Transverse colon (tissue), 4 donors: ENCODE measurements around the gene FCHO2. TPM values are rescaled to one million over a fixed set of nuclear protein-coding genes. Genes with fewer than 3 reads are reported as not detected.

Experiments
- DNase-seq: peaks from one replicate; pipeline ENCODE4 v3.0.0-alpha.2; 2019
- H3K27ac ChIP-seq, 4 donors: fragments of 200-600 bp; sonication (generic); 2 replicates each; pipeline ENCODE4 v1.5.1; 2016 to 2018; ENCODE audit warnings: inconsistent platforms in 4 of 4
- H3K27me3 ChIP-seq: fragments of 200-600 bp; sonication (generic); 2 replicates; pipeline ENCODE4 v1.5.1; 2017; ENCODE audit warnings: inconsistent platforms
- H3K36me3 ChIP-seq, 4 donors: fragments of 200-600 bp; sonication (generic); 2 replicates each; pipeline ENCODE4 v1.5.1; 2017 to 2019; ENCODE audit warnings: inconsistent platforms in 4 of 4
- H3K4me1 ChIP-seq, 4 donors: fragments of 200-600 bp; sonication (generic); 2 replicates each; pipeline ENCODE4 v1.5.1; 2017 to 2020; ENCODE audit warnings: inconsistent platforms in 4 of 4
- H3K4me3 ChIP-seq, 4 donors: fragments of 200-600 bp; sonication (generic); 1 replicate in 1 of 4; 2 replicates in 3 of 4; pipeline versions ENCODE4 v1.5.1 to v1.6.1; 2017 to 2019; ENCODE audit warnings: inconsistent platforms in 4 of 4
- H3K9me3 ChIP-seq, 2 donors: fragments of 200-600 bp; sonication (generic); 2 replicates each; pipeline ENCODE4 v1.5.1; 2017 to 2019; ENCODE audit warnings: inconsistent platforms in 2 of 2
- EP300 ChIP-seq: sonication (generic); formaldehyde crosslinking; IDR thresholded peaks from one replicate; pipeline ENCODE4 v1.6.1; 2017; ENCODE audit warnings: antibody characterized with exemption, low read depth
- POLR2A ChIP-seq: fragments of 450-650 bp; IDR thresholded peaks from one replicate; pipeline ENCODE4 v1.6.1; 2016; ENCODE audit warnings: antibody characterized with exemption, mild to moderate bottlenecking, moderate library complexity
- POLR2AphosphoS5 ChIP-seq, 3 donors: sonication (generic); formaldehyde crosslinking; IDR thresholded peaks; one replicate each; pipeline ENCODE4 v1.6.1; 2016; ENCODE audit warnings: antibody characterized with exemption in 3 of 3
- whole genome bisulfite sequencing, 2 donors: methylation state at CpG; one replicate each; pipeline ENCODE4 v1.1.5; 2018; ENCODE audit warnings: low coverage in 1 of 2; 5-methylcytosine and 5-hydroxymethylcytosine counted together
- in situ Hi-C, 4 donors: fragments of 200-750 bp; cut with MboI; loops; one replicate each; pipeline versions ENCODE4 v1.15.0 to v1.15.1; 2017; ENCODE audit warnings: low sequenced_read_pairs in 3 of 4, low pct_ligation_motif_present in 1 of 4, low pct_unique_long_range_greater_than_20kb in 1 of 4
- intact Hi-C: fragments of 100-400 bp; cut with DNase I; formaldehyde crosslinking; loops from one replicate; pipeline ENCODE4 v1.15.1; 2023; ENCODE audit warnings: low total_unique reads
- total RNA-seq, 4 donors: library from RNA; depleted of rRNA; stranded (reverse); fragments of >200 nt; gene quantifications; one replicate each; pipeline ENCODE4 v1.1.0, GENCODE V29; 2016
- TF ChIP-seq, protein P1 (sequence below), 5 experiments: fragments of 200-600 bp in 3 of 5; fragments of 450-650 bp in 2 of 5; sonication (generic) in 3 of 5; IDR thresholded peaks; 1 replicate in 2 of 5; 2 replicates in 3 of 5; pipeline ENCODE4 v1.5.1; 2016 to 2017; ENCODE audit warnings: antibody characterized with exemption in 5 of 5, inconsistent platforms in 3 of 5, mild to moderate bottlenecking in 2 of 5, moderate library complexity in 1 of 5

FCHO2 gene
- total RNA-seq, 4 donors from 2014 or later, result 25.8 to 45.4 (median 29.2) TPM

GRCh38 chr5:73045623-73046022, 89.8 kb downstream of the FCHO2 start:
- 90 to 96% methylated on average over 1 of the region's 1 CpG for WGBS, 2 donors
- in situ Hi-C loops (no loop called here), intact Hi-C loops (no loop called here)
- TF ChIP-seq, protein P1, sequence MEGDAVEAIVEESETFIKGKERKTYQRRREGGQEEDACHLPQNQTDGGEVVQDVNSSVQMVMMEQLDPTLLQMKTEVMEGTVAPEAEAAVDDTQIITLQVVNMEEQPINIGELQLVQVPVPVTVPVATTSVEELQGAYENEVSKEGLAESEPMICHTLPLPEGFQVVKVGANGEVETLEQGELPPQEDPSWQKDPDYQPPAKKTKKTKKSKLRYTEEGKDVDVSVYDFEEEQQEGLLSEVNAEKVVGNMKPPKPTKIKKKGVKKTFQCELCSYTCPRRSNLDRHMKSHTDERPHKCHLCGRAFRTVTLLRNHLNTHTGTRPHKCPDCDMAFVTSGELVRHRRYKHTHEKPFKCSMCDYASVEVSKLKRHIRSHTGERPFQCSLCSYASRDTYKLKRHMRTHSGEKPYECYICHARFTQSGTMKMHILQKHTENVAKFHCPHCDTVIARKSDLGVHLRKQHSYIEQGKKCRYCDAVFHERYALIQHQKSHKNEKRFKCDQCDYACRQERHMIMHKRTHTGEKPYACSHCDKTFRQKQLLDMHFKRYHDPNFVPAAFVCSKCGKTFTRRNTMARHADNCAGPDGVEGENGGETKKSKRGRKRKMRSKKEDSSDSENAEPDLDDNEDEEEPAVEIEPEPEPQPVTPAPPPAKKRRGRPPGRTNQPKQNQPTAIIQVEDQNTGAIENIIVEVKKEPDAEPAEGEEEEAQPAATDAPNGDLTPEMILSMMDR (IDR thresholded peaks at IDR 0.05), result no peak
- TF ChIP-seq POLR2AphosphoS5 (IDR thresholded peaks at IDR 0.05) (no peak), POLR2A (no peak), EP300 (no peak)
- Histone ChIP-seq H3K4me1 (no peaks in the 10 kb centered on the region), H3K36me3 (peaks cover 0 to 28% (median 4%) of the 10 kb centered on the region in 4 donors), H3K27me3 (no peaks in the 10 kb centered on the region), H3K9me3 (peaks cover 0 to 9% of the 10 kb centered on the region in 2 donors), H3K4me3 (no peak overlapping the region), H3K27ac (no peak overlapping the region)
- no peak for DNase-seq

DNA sequence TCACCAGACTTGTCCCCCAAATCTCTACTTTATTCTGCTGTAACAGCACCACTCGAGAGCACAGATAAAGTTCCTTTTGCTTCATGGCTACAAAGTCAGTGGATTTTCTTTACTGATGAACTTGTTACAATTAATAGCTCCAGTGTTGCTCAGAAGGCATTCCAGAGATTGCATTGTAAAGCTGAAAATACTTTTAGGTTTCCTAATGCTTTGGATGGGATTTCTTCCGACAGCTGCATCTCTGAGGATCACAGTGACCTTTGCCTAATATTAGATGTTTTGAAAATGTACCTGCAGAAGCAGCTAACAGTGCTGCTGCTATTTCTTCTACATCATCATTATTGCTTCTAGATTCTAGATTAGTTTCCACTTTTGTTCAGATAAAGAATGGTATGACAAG, 105.8 kb downstream of the FCHO2 start:
- H3K4me1 ChIP-seq, result no peaks in the 10 kb centered on the region
- TF ChIP-seq EP300 (no peak), POLR2AphosphoS5 (IDR thresholded peaks at IDR 0.05) (no peak), POLR2A (no peak)
- TF ChIP-seq, protein P1 (IDR thresholded peaks at IDR 0.05), result no peak
- 80 to 88% methylated on average over 2 of the region's 2 CpGs for WGBS, 2 donors
- in situ Hi-C loops (no loop called here), intact Hi-C loops (no loop called here)
- H3K27me3 ChIP-seq, result no peaks in the 10 kb centered on the region
- H3K4me3 ChIP-seq, result no peak overlapping the region
- H3K27ac ChIP-seq, result no peak overlapping the region
- no peak for DNase-seq
- no peaks in the 10 kb centered on the region for H3K9me3 ChIP-seq
- peaks cover 0 to 22% (median 2%) of the 10 kb centered on the region in 4 donors for H3K36me3 ChIP-seq

DNA sequence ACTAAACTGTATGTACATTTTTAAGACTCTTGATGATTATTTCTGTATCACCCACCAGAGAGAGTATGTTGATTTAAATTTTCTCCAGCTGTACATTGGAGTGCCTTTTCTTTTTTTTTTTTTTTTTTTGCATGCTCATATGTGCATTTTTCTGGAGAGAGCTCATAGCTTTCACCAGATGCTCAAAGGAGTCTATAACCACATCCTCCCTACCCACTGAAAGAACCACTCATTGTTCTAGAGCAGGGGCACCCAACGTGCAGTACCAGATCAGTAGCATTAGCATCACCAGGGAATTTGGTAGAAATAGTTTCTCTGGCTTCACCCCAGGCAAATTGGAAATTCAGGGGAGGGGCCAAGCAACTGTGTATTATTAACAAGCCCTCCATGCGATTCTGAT, 110.6 kb downstream of the FCHO2 start:
- no peak for TF ChIP-seq POLR2A
- TF ChIP-seq, protein P1 (IDR thresholded peaks at IDR 0.05), result no peak
- no peak for TF ChIP-seq POLR2AphosphoS5 (IDR thresholded peaks at IDR 0.05)
- no peak for TF ChIP-seq EP300
- in situ Hi-C loops (no loop called here), intact Hi-C loops (no loop called here)
- Histone ChIP-seq H3K9me3 (no peaks in the 10 kb centered on the region), H3K4me3 (no peak overlapping the region), H3K27ac (no peak overlapping the region), H3K4me1 (no peaks in the 10 kb centered on the region), H3K27me3 (no peaks in the 10 kb centered on the region), H3K36me3 (peaks cover 0 to 29% (median 13%) of the 10 kb centered on the region in 4 donors)
- WGBS, 2 donors, result 73 to 86% methylated on average over 1 to 2 of the region's 2 CpGs
- DNase-seq, result no peak

GRCh38 chr5:73067213-73067612, 111.4 kb downstream of the FCHO2 start:
- intact Hi-C loops (no loop called here), in situ Hi-C loops (no loop called here)
- TF ChIP-seq POLR2A, result no peak
- TF ChIP-seq, protein P1 (IDR thresholded peaks at IDR 0.05), result no peak
- no peak for TF ChIP-seq EP300
- no peak for TF ChIP-seq POLR2AphosphoS5 (IDR thresholded peaks at IDR 0.05)
- no peak for DNase-seq
- no peak overlapping the region for H3K4me3 ChIP-seq
- no peaks in the 10 kb centered on the region for H3K27me3 ChIP-seq
- no peak overlapping the region for H3K27ac ChIP-seq
- H3K36me3 ChIP-seq, result peaks cover 0 to 35% (median 13%) of the 10 kb centered on the region in 4 donors
- 80 to 93% methylated on average over 1 of the region's 1 CpG for WGBS, 2 donors
- no peaks in the 10 kb centered on the region for H3K4me1 ChIP-seq
- H3K9me3 ChIP-seq, result no peaks in the 10 kb centered on the region
